Heart left ventricle (tissue), 13 donors: ENCODE measurements around the gene ELAVL1.

ENCODE experiments used
- CTCF ChIP-seq, 12 donors: fragments of 200-600 bp; sonication (generic) in 4 of 12; IDR thresholded peaks; one replicate each; pipeline versions ENCODE4 v1.5.0 to v1.8.0; 2018 to 2022; ENCODE audit warnings: antibody characterized with exemption in 12 of 12, mild to moderate bottlenecking in 5 of 12
- POLR2A ChIP-seq, 2 donors: fragments of 450-650 bp; IDR thresholded peaks; one replicate each; pipeline ENCODE4 v1.6.1; 2017; ENCODE audit warnings: antibody characterized with exemption in 2 of 2, mild to moderate bottlenecking in 2 of 2, moderate library complexity in 2 of 2
- donor health status: ischemic (EF 13 %, LVEDD 7.1; RV severe dilation, severe dysfunction).
- donor health status: DM: no; HTN: yes; CAD: no.
- donor health status: DM: no; HTN: no; CAD: no.
- donor health status: ischemic (EF 25% LVEDD 6.9; RV normal size, moderate dysfunction).
- donor health status: ischemic (EF 25% LVEDD 5.7; RV mildly dilated, moderate dysfunction).
- donor health status: ischemic (EF 35%, LVEDD 5.7; RV mildly dilated, moderate dysfunction).
- donor health status: nonischemic (EF 11% LVEDD 7.7; RV severe dilation, severe dysfunction).
- donor health status: DM: yes; HTN: yes; CAD: no.
- donor health status: PGD.
- donor health status: ischemic (EF 29% LVEDD 5.4; RV normal size, mild dysfunction).
- donor health status: nonischemic (EF 23%, LVEDD 6.1; RV moderate dilation, normal function).

- no peak for TF ChIP-seq CTCF (IDR thresholded peaks at IDR 0.05)
- TF ChIP-seq POLR2A (IDR thresholded peaks at IDR 0.05): no peak
Measured at GRCh38 chr19:8046569-8047165, 41.2 kb upstream of the ELAVL1 start.
